ENCODE data around the gene P2RX3.

Gene P2RX3

GRCh38 chr11:57322256-57323166 lies 15.6 kb upstream of the P2RX3 start:
- DNase-seq (ENCODE audit: low read depth): no peak
- no peak overlapping the region for H3K4me3 ChIP-seq (ENCODE audit: low read depth, low read length)

GRCh38 chr11:57323167-57323854 lies 14.8 kb upstream of the P2RX3 start:
- no peak overlapping the region for H3K4me3 ChIP-seq (ENCODE audit: low read depth, low read length)
- TF ChIP-seq CTCF (IDR thresholded peaks at IDR 0.05; ENCODE audit: insufficient read depth, low read depth, low read length, missing control alignments): no peak
- no peak for DNase-seq (ENCODE audit: low read depth)

More at GRCh38 chr11:57322256-57323166, 15.6 kb upstream of the P2RX3 start:
- TF ChIP-seq CTCF (IDR thresholded peaks at IDR 0.05; ENCODE audit: insufficient read depth, low read depth, low read length, missing control alignments): no peak

- peak overlapping the region; percentile 56 for H3K4me3 ChIP-seq (ENCODE audit: low read depth, low read length)
- no peak for TF ChIP-seq CTCF (IDR thresholded peaks at IDR 0.05; ENCODE audit: insufficient read depth, low read depth, low read length, missing control alignments)
Measured at GRCh38 chr11:57323855-57324153, 14.3 kb upstream of the P2RX3 start.

GRCh38 chr11:57324154-57324885 lies 13.8 kb upstream of the P2RX3 start:
- TF ChIP-seq CTCF (IDR thresholded peaks at IDR 0.05; ENCODE audit: insufficient read depth, low read depth, low read length, missing control alignments): no peak
- H3K4me3 ChIP-seq (ENCODE audit: low read depth, low read length): peak overlapping the region; percentile 56
- peak; percentile 32 for DNase-seq (ENCODE audit: low read depth)

More at GRCh38 chr11:57323855-57324153, 14.3 kb upstream of the P2RX3 start:
- no peak for DNase-seq (ENCODE audit: low read depth)

- TF ChIP-seq CTCF (IDR thresholded peaks at IDR 0.05; ENCODE audit: insufficient read depth, low read depth, low read length, missing control alignments): no peak
- peak within 1 kb of the TSS; percentile 56 for H3K4me3 ChIP-seq (ENCODE audit: low read depth, low read length)
- peak; percentile 95 for DNase-seq (ENCODE audit: low read depth)
Measured at GRCh38 chr11:57324886-57325734, 13.0 kb upstream of the P2RX3 start, which contains the start of gene TNKS1BP1. TSS of gene TNKS1BP1 (minus strand) at chr11:57324952. CDS start at chr11:57321885, 3,067 bp downstream.

GRCh38 chr11:57325735-57326048 lies 12.5 kb upstream of the P2RX3 start:
- H3K4me3 ChIP-seq (ENCODE audit: low read depth, low read length): peak overlapping the region; percentile 45
- no peak for DNase-seq (ENCODE audit: low read depth)

More at GRCh38 chr11:57325735-57326048, 12.5 kb upstream of the P2RX3 start:
- TF ChIP-seq CTCF (IDR thresholded peaks at IDR 0.05; ENCODE audit: insufficient read depth, low read depth, low read length, missing control alignments): no peak

Data from GM12865 (cell line).